Liver (tissue), 9 donors: Measurements from ENCODE around the gene TUSC2. TPM values are rescaled to one million over a fixed set of nuclear protein-coding genes. Genes with fewer than 3 reads are reported as not detected.

ENCODE experiments used
- DNase-seq: peaks from one replicate; pipeline ENCODE4 v3.0.0-alpha.2; 2017; ENCODE audit warnings: low spot score
- H3K27ac ChIP-seq, 2 donors: one replicate each; pipeline ENCODE4 v1.7.0; 2013; ENCODE audit warnings: inconsistent platforms in 2 of 2, low read length in 2 of 2, control low read depth in 1 of 2, low read depth in 1 of 2, mild to moderate bottlenecking in 1 of 2
- H3K27me3 ChIP-seq, 4 donors: one replicate each; pipeline versions ENCODE4 v1.6.1 to v1.7.0; 2013; ENCODE audit warnings: low read length in 3 of 4, inconsistent platforms in 1 of 4, mild to moderate bottlenecking in 1 of 4, moderate library complexity in 1 of 4; ENCODE audit not compliant: control insufficient read depth in 4 of 4, insufficient read depth in 4 of 4
- H3K36me3 ChIP-seq, 4 donors: one replicate each; pipeline versions ENCODE4 v1.6.1 to v1.7.0; 2013; ENCODE audit warnings: low read length in 3 of 4, mild to moderate bottlenecking in 3 of 4, low read depth in 1 of 4, moderate library complexity in 1 of 4; ENCODE audit not compliant: control insufficient read depth in 4 of 4, insufficient read depth in 3 of 4
- H3K4me1 ChIP-seq, 4 donors: one replicate each; pipeline versions ENCODE4 v1.6.1 to v1.7.0; 2013; ENCODE audit warnings: low read length in 3 of 4, mild to moderate bottlenecking in 3 of 4, moderate library complexity in 1 of 4; ENCODE audit not compliant: control insufficient read depth in 4 of 4, insufficient read depth in 4 of 4
- H3K4me3 ChIP-seq, 3 donors: one replicate each; pipeline versions ENCODE4 v1.6.1 to v1.7.0; 2013; ENCODE audit warnings: low read length in 3 of 3, control low read depth in 1 of 3, low read depth in 1 of 3, mild to moderate bottlenecking in 1 of 3
- H3K9ac ChIP-seq, 2 donors: one replicate each; pipeline ENCODE4 v1.7.0; 2013; ENCODE audit warnings: low read length in 2 of 2, mild to moderate bottlenecking in 2 of 2, moderate library complexity in 2 of 2, control low read depth in 1 of 2, low read depth in 1 of 2
- H3K9me3 ChIP-seq, 4 donors: one replicate each; pipeline versions ENCODE4 v1.6.1 to v1.7.0; 2013; ENCODE audit warnings: low read length in 3 of 4; ENCODE audit not compliant: control insufficient read depth in 4 of 4
- ATF3 ChIP-seq: IDR thresholded peaks from 2 replicates; pipeline ENCODE4 v1.6.1; 2016; ENCODE audit warnings: antibody characterized with exemption
- EGR1 ChIP-seq, 2 donors: IDR thresholded peaks; 2 replicates each; pipeline ENCODE4 v1.6.1; 2016 to 2018; ENCODE audit warnings: antibody characterized with exemption in 2 of 2, low read depth in 2 of 2
- FOXA2 ChIP-seq: IDR thresholded peaks from 2 replicates; pipeline ENCODE4 v1.6.1; 2016; ENCODE audit warnings: antibody characterized with exemption
- GABPA ChIP-seq, 2 donors: IDR thresholded peaks in 1 of 2; conservative IDR thresholded peaks in 1 of 2; 2 replicates each; pipeline ENCODE4 v1.6.1; 2016; ENCODE audit warnings: antibody characterized with exemption in 2 of 2, mild to moderate bottlenecking in 1 of 2, moderate library complexity in 1 of 2
- HNF4A ChIP-seq, 2 donors: conservative IDR thresholded peaks; 2 replicates each; pipeline ENCODE4 v1.6.1; 2016; ENCODE audit warnings: antibody characterized with exemption in 2 of 2, mild to moderate bottlenecking in 2 of 2
- JUND ChIP-seq, 2 donors: IDR thresholded peaks; 2 replicates each; pipeline ENCODE4 v1.6.1; 2016; ENCODE audit warnings: antibody characterized with exemption in 2 of 2
- MAX ChIP-seq: IDR thresholded peaks from 2 replicates; pipeline ENCODE4 v1.6.1; 2016; ENCODE audit warnings: antibody characterized with exemption
- NR2F2 ChIP-seq: IDR thresholded peaks from 2 replicates; pipeline ENCODE4 v1.6.1; 2016; ENCODE audit warnings: antibody characterized with exemption
- RAD21 ChIP-seq, 2 donors: IDR thresholded peaks; 2 replicates each; pipeline ENCODE4 v1.6.1; 2016; ENCODE audit warnings: antibody characterized with exemption in 2 of 2, mild to moderate bottlenecking in 2 of 2
- REST ChIP-seq: IDR thresholded peaks from 2 replicates; pipeline ENCODE4 v1.6.1; 2016; ENCODE audit warnings: antibody characterized with exemption, mild to moderate bottlenecking
- RXRA ChIP-seq, 2 donors: IDR thresholded peaks; 2 replicates each; pipeline ENCODE4 v1.6.1; 2017 to 2018; ENCODE audit warnings: antibody characterized with exemption in 2 of 2, mild to moderate bottlenecking in 1 of 2
- SP1 ChIP-seq: IDR thresholded peaks from 2 replicates; pipeline ENCODE4 v1.6.1; 2018; ENCODE audit warnings: antibody characterized with exemption, mild to moderate bottlenecking
- TAF1 ChIP-seq: conservative IDR thresholded peaks from 2 replicates; pipeline ENCODE4 v1.6.1; 2016; ENCODE audit warnings: antibody characterized with exemption, mild to moderate bottlenecking
- YY1 ChIP-seq: IDR thresholded peaks from 2 replicates; pipeline ENCODE4 v1.6.1; 2016; ENCODE audit warnings: antibody characterized with exemption, mild to moderate bottlenecking
- WGBS: extraction: QIAGEN DNeasy Blood & Tissue Kit; methylation state at CpG from one replicate; pipeline ENCODE4 v1.1.7; 2013; 5-methylcytosine and 5-hydroxymethylcytosine counted together
- polyA plus RNA-seq, 2 donors: library from polyadenylated mRNA; stranded (reverse) in 1 of 2; unstranded in 1 of 2; fragments of 200-250 nt in 1 of 2; fragments of >200 nt in 1 of 2; fragmentation: Nextera tagmentation in 1 of 2; extraction: Ambion mirVana in 1 of 2; gene quantifications; one replicate each; pipeline versions ENCODE4 v1.2.1 to v1.2.3, GENCODE V29; 2013 to 2015
- total RNA-seq, 2 donors: library from RNA; depleted of rRNA; stranded (reverse); fragments of >200 nt; gene quantifications; one replicate each; pipeline ENCODE4 v1.2.3, GENCODE V29; 2014
- donor health status: healthy.
- donor health status: healthy.
- donor health status: healthy.
- donor health status: healthy.
- donor health status: healthy.

Gene TUSC2
- total and polyA plus RNA-seq, 4 donors, result 12.7 to 37.7 (median 21.7) TPM

DNA sequence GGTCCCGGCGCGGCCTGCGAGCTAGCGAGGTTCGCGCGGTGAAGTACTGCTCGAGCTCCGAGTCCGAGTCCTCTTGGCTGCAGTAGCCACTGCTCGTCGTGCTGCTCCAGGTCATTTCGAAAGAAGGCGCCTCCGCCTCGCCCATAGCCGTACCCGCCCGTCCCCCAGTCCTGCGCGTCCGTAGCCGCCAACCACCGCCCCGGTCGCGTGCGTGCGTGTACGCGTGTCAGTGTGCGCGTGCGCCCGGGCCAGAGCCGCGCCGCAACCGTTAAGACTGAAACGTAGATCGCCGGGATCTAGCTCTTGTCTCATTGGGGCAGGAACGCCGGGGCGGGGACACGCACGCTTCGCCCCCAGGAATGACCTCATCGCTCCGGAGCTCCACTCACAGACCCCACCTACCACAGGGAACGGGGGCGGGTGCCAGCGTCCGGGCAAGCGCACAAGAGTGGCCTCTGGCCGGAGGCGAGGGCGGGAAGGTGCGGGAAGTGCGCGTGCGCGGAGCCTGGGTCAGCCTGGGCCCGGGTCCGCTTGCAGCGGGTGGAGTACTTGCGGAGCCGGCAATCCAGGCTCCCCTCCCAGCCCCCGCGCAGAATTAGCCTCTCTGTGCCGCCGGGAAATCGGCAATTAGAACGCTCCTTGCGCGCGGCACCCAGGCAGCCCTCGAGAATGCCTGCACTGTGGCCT is 9.3 kb upstream of the TUSC2 start:
- no peaks in the 10 kb centered on the region for H3K9me3 ChIP-seq
- peak overlapping the region; percentile 92 to 99 for H3K27ac ChIP-seq
- H3K4me3 ChIP-seq, result peak overlapping the region; percentile 70 to 94 (median 70)
- peak overlapping the region; percentile 78 to 99 for H3K9ac ChIP-seq
- no peaks in the 10 kb centered on the region for H3K27me3 ChIP-seq
- WGBS, result under 1% methylated on average over 79 of the region's 79 CpGs
- TF ChIP-seq GABPA (IDR thresholded peaks at IDR 0.05 in 1 of 2, conservative IDR thresholded peaks at IDR 0.05 in 1 of 2) (peak in 1 of 2 donors; percentile 55), REST (peak; percentile 63), JUND (IDR thresholded peaks at IDR 0.05) (peak; percentile 96 to 98), NR2F2 (no peak), SP1 (peak; percentile 75), RXRA (IDR thresholded peaks at IDR 0.05) (peak in 1 of 2 donors; percentile 35), TAF1 (peak; percentile 46), MAX (peak; percentile 24), FOXA2 (no peak), EGR1 (IDR thresholded peaks at IDR 0.05; ENCODE audit: low read depth in 2 of 2) (peak; percentile 93 to 94), YY1 (peak; percentile 65), ATF3 (no peak), HNF4A (conservative IDR thresholded peaks at IDR 0.05) (peak; percentile 19 to 29)
- peaks cover 8 to 46% (median 20%) of the 10 kb centered on the region in 4 donors for H3K4me1 ChIP-seq
- no peaks in the 10 kb centered on the region for H3K36me3 ChIP-seq
- peak; percentile 94 for DNase-seq

- Histone ChIP-seq H3K9ac (peak overlapping the region; percentile 78 to 93), H3K4me3 (peak overlapping the region; percentile 70 to 94 (median 70)), H3K36me3 (peaks cover under 1 to 6% (median 4%) of the 10 kb centered on the region in 4 donors), H3K4me1 (peaks cover 8 to 44% (median 20%) of the 10 kb centered on the region in 4 donors), H3K27ac (peak overlapping the region; percentile 92 to 99), H3K9me3 (no peaks in the 10 kb centered on the region), H3K27me3 (no peaks in the 10 kb centered on the region)
- no peak for DNase-seq
- under 1% methylated on average over 31 of the region's 31 CpGs for WGBS
- no peak for TF ChIP-seq EGR1 (IDR thresholded peaks at IDR 0.05; ENCODE audit: low read depth in 2 of 2)
- TF ChIP-seq RAD21 (IDR thresholded peaks at IDR 0.05), result no peak
- no peak for TF ChIP-seq FOXA2
- TF ChIP-seq NR2F2, result no peak
Measured at GRCh38 chr3:50336452-50337174, 8.6 kb upstream of the TUSC2 start.
